HUES64 (cell line): ENCODE results near the gene CYP1A2.

Experiments used
- H3K27ac ChIP-seq: 2 replicates; pipeline ENCODE4 v1.7.0; 2013; ENCODE audit warnings: low read depth, low read length, inconsistent platforms
- H3K27me3 ChIP-seq: 2 replicates; pipeline ENCODE4 v1.6.1; 2013; ENCODE audit warnings: mild to moderate bottlenecking, low read length; ENCODE audit not compliant: insufficient read depth
- H3K36me3 ChIP-seq: 2 replicates; pipeline ENCODE4 v1.6.1; 2013; ENCODE audit warnings: mild to moderate bottlenecking, low read length; ENCODE audit not compliant: insufficient read depth
- H3K4me1 ChIP-seq: 2 replicates; pipeline ENCODE4 v1.6.1; 2013; ENCODE audit warnings: mild to moderate bottlenecking, low read length, moderate library complexity; ENCODE audit not compliant: insufficient read depth
- H3K4me3 ChIP-seq: 2 replicates; pipeline ENCODE4 v1.5.1; 2013; ENCODE audit warnings: mild to moderate bottlenecking, low read length, moderate library complexity
- H3K9ac ChIP-seq: 2 replicates; pipeline ENCODE4 v1.6.1; 2013; ENCODE audit warnings: mild to moderate bottlenecking, low read depth, low read length
- H3K9me3 ChIP-seq: 2 replicates; pipeline ENCODE4 v1.6.1; 2013; ENCODE audit warnings: low read depth, low read length; ENCODE audit not compliant: insufficient read depth
- WGBS: fragments of 150-250, 120-280 bp; methylation state at CpG from one replicate; pipeline ENCODE4 v1.1.7; 2013; ENCODE audit warnings: missing lambda C conversion rate; 5-methylcytosine and 5-hydroxymethylcytosine counted together

The CYP1A2 gene

DNA sequence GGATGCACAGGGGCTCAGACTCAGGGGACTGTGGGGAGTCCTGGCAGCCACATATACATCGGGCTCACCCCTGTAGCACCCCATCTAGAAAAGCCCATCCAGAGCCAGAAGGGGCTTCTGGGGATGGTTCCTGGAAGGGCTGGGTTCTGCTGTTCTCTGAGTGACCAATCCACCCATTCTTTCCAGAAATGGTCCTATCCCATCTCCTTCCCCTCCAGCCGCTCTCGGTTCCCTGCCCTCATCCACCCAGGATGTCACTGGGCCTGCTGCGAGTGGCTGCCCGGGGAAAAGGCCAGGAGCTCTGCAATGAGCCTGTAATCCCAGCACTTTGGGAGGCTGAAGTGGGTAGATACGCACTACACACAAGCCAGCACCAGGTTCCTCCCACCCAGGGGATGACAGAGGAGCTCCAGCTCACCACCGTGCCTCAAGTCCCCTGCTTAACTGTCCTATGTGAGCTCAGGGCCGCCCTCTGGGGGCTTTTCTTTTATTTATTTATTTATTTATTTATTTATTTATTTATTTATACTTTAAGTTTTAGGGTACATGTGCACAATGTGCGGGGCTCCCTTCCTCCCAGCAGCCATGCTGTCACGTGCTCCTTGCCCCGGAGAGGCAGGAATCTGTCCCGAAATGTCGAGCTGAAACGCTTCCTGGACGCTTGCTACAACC is 19.6 kb downstream of the CYP1A2 start:
- no peaks in the 10 kb centered on the region for H3K36me3 ChIP-seq
- no peaks in the 10 kb centered on the region for H3K9me3 ChIP-seq
- no peak overlapping the region for H3K27ac ChIP-seq
- peaks cover 4% of the 10 kb centered on the region; the same call in 1 of the 2 replicates for H3K4me1 ChIP-seq
- WGBS: 55% methylated on average over 14 of the region's 15 CpGs
- 0 out of 2 replicates have a peak overlapping the region, but pooled peaks have one; percentile 9 for H3K9ac ChIP-seq
- H3K4me3 ChIP-seq: peak overlapping the region; percentile 29
- H3K27me3 ChIP-seq: peaks cover 4% of the 10 kb centered on the region; the same call in 1 of the 2 replicates

GRCh38 chr15:74768771-74769342 is 20.2 kb downstream of the CYP1A2 start:
- Histone ChIP-seq H3K4me3 (peak overlapping the region; percentile 29), H3K27ac (no peak overlapping the region), H3K9ac (no peak overlapping the region), H3K4me1 (peaks cover 10% of the 10 kb centered on the region), H3K9me3 (no peaks in the 10 kb centered on the region), H3K36me3 (no peaks in the 10 kb centered on the region), H3K27me3 (peaks cover 4% of the 10 kb centered on the region; the same call in 1 of the 2 replicates)
- WGBS: 13% methylated on average over 9 of the region's 9 CpGs

DNA sequence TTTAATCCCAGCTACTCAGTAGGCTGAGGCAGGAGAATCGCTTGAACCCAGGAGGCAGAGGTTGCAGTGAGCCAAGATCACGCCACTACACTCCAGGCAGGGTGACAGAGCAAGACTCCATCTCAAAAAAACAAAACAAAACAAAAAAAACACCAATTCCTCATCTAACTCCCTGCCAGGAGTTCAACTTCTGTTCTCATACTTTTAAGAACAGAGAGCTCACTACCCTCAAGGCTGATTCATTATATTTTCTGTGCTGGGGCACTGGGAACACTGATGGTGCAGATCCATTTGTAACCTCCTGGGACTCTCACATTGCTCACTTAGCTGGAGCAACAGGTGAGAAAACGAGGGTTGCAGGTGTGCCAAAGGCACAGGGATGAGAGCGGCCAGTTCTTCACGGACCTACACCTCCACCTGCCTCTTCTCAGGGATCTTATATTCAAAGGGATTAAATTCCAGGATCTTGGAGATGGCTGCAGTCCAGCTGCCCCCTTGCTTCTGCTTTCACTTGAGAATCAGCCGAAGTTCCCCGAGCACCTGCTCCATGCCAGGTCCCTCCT is 20.9 kb downstream of the CYP1A2 start:
- no peak overlapping the region for H3K27ac ChIP-seq
- 87% methylated on average over 7 of the region's 7 CpGs for WGBS
- H3K27me3 ChIP-seq: peaks cover 4% of the 10 kb centered on the region; the same call in 1 of the 2 replicates
- no peak overlapping the region for H3K4me3 ChIP-seq
- H3K9me3 ChIP-seq: no peaks in the 10 kb centered on the region
- peaks cover 12% of the 10 kb centered on the region for H3K4me1 ChIP-seq
- H3K9ac ChIP-seq: no peak overlapping the region
- H3K36me3 ChIP-seq: no peaks in the 10 kb centered on the region

GRCh38 chr15:74770211-74770903 is 21.7 kb downstream of the CYP1A2 start:
- Histone ChIP-seq H3K4me3 (no peak overlapping the region), H3K9me3 (no peaks in the 10 kb centered on the region), H3K27ac (no peak overlapping the region), H3K9ac (no peak overlapping the region), H3K4me1 (peaks cover 12% of the 10 kb centered on the region), H3K27me3 (peaks cover 4% of the 10 kb centered on the region; the same call in 1 of the 2 replicates), H3K36me3 (no peaks in the 10 kb centered on the region)
- WGBS: 67% methylated on average over 4 of the region's 4 CpGs

- Histone ChIP-seq H3K27ac (peak overlapping the region; percentile 63; the same call in 1 of the 2 replicates), H3K36me3 (no peaks in the 10 kb centered on the region), H3K4me1 (peaks cover 25% of the 10 kb centered on the region), H3K27me3 (peaks cover 4% of the 10 kb centered on the region; the same call in 1 of the 2 replicates), H3K9ac (no peak overlapping the region; the same call in 1 of the 2 replicates), H3K4me3 (no peak overlapping the region), H3K9me3 (no peaks in the 10 kb centered on the region)
- WGBS: 61% methylated on average over 5 of the region's 5 CpGs
Measured at GRCh38 chr15:74773329-74773728, 24.7 kb downstream of the CYP1A2 start.

- H3K9ac ChIP-seq: no peak overlapping the region; the same call in 1 of the 2 replicates
- H3K36me3 ChIP-seq: no peaks in the 10 kb centered on the region
- WGBS: 17% methylated on average over 5 of the region's 5 CpGs
- peak overlapping the region; percentile 63; the same call in 1 of the 2 replicates for H3K27ac ChIP-seq
- H3K27me3 ChIP-seq: peaks cover 4% of the 10 kb centered on the region; the same call in 1 of the 2 replicates
- peaks cover 25% of the 10 kb centered on the region for H3K4me1 ChIP-seq
- no peaks in the 10 kb centered on the region for H3K9me3 ChIP-seq
- H3K4me3 ChIP-seq: no peak overlapping the region
Measured at GRCh38 chr15:74773731-74774252, 25.1 kb downstream of the CYP1A2 start.

- WGBS: 96% methylated on average over 5 of the region's 5 CpGs
- H3K27ac ChIP-seq: no peak overlapping the region
- H3K9me3 ChIP-seq: no peaks in the 10 kb centered on the region
- H3K9ac ChIP-seq: no peak overlapping the region
- H3K27me3 ChIP-seq: peaks cover 7% of the 10 kb centered on the region
- peaks cover 25% of the 10 kb centered on the region for H3K4me1 ChIP-seq
- H3K4me3 ChIP-seq: no peak overlapping the region
- no peaks in the 10 kb centered on the region for H3K36me3 ChIP-seq
Measured at GRCh38 chr15:74775132-74775562, 26.5 kb downstream of the CYP1A2 start.

DNA sequence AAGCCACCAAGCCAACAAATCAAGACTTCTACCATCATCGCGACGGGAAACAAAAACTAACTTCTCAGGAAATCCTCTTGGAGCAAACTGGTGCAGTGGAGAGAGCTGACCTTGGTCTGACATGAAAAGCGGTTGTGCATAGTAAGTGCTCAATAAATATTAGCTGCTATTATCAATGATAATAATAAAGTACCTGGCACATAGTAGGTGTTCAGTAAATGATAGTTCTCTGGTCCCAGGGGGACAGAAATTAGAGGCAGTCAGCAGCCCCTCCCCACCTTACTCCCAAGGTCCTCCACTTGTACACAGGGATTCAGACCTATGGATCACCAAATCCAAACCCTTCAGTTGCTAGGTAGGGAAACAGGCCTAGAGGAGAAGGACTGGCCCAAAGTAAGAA is 27.2 kb downstream of the CYP1A2 start:
- no peak overlapping the region for H3K4me3 ChIP-seq
- H3K36me3 ChIP-seq: no peaks in the 10 kb centered on the region
- 94% methylated on average over 4 of the region's 4 CpGs for WGBS
- peaks cover 10% of the 10 kb centered on the region for H3K27me3 ChIP-seq
- peaks cover 30% of the 10 kb centered on the region for H3K4me1 ChIP-seq
- no peak overlapping the region for H3K9ac ChIP-seq
- H3K27ac ChIP-seq: no peak overlapping the region
- H3K9me3 ChIP-seq: no peaks in the 10 kb centered on the region

- Histone ChIP-seq H3K9ac (no peak overlapping the region), H3K27me3 (peaks cover 18% of the 10 kb centered on the region)
- 30% methylated on average over 13 of the region's 13 CpGs for WGBS
Measured at GRCh38 chr15:74776821-74777768, 28.4 kb downstream of the CYP1A2 start.

More at GRCh38 chr15:74776821-74777768, 28.4 kb downstream of the CYP1A2 start:
- no peak overlapping the region for H3K27ac ChIP-seq
- no peak overlapping the region for H3K4me3 ChIP-seq
- no peaks in the 10 kb centered on the region for H3K9me3 ChIP-seq
- H3K36me3 ChIP-seq: no peaks in the 10 kb centered on the region
- H3K4me1 ChIP-seq: peaks cover 37% of the 10 kb centered on the region
